CD4-positive, alpha-beta T cell (primary cell): ENCODE data around the gene NABP1. TPM values are rescaled to one million over a fixed set of nuclear protein-coding genes. Genes with fewer than 3 reads are reported as not detected.

Experiments used
- ATAC-seq: fragments of 200-7000 bp; cut with Tn5 transposase; one replicate; pipeline ENCODE4 v1.10.0; 2022; ENCODE audit warnings: mild to moderate bottlenecking; ENCODE audit not compliant: poor library complexity
- CTCF ChIA-PET: fragments of 350-600 bp; sonication (Branson Sonifier 250); formaldehyde crosslinking; loops from one replicate; lab custom pipeline; 2021; ENCODE audit warnings: antibody characterized with exemption, inconsistent platforms; lab: Charles Lee
- POLR2A ChIA-PET: fragments of 350-600 bp; sonication (Branson Sonifier 250); formaldehyde crosslinking; loops from one replicate; lab custom pipeline; 2021; ENCODE audit warnings: antibody characterized with exemption, inconsistent platforms; lab: Charles Lee
- DNase-seq, 14 experiments: peaks; one replicate each; pipeline ENCODE4 v3.0.0-alpha.2; 2013 to 2020; ENCODE audit warnings: mixed read lengths in 2 of 14
- H3K27ac ChIP-seq, 2 donors: one replicate each; pipeline versions ENCODE4 v1.5.1 to v1.7.0; 2013; ENCODE audit warnings: low read length in 2 of 2, low read depth in 1 of 2, mild to moderate bottlenecking in 1 of 2
- H3K27me3 ChIP-seq, 2 experiments: 1 replicate in 1 of 2; 2 replicates in 1 of 2; pipeline versions ENCODE4 v1.6.1 to v1.7.0; 2013; ENCODE audit warnings: low read length in 2 of 2, control low read depth in 1 of 2, mild to moderate bottlenecking in 1 of 2, moderate library complexity in 1 of 2; ENCODE audit not compliant: insufficient read depth in 2 of 2, control insufficient read depth in 1 of 2
- H3K36me3 ChIP-seq: one replicate; pipeline ENCODE4 v1.6.1; 2013; ENCODE audit warnings: low read length, control low read depth; ENCODE audit not compliant: insufficient read depth
- H3K4me1 ChIP-seq: one replicate; pipeline ENCODE4 v1.6.1; 2013; ENCODE audit warnings: low read length, control low read depth; ENCODE audit not compliant: insufficient read depth
- H3K4me3 ChIP-seq: one replicate; pipeline ENCODE4 v1.5.1; 2013; ENCODE audit warnings: mild to moderate bottlenecking, low read length, moderate library complexity
- H3K9me3 ChIP-seq, 2 experiments: 1 replicate in 1 of 2; 2 replicates in 1 of 2; pipeline versions ENCODE4 v1.6.1 to v1.7.0; 2013; ENCODE audit warnings: low read length in 2 of 2, mild to moderate bottlenecking in 2 of 2, control low read depth in 1 of 2, moderate library complexity in 1 of 2; ENCODE audit not compliant: control insufficient read depth in 1 of 2, insufficient read depth in 1 of 2
- H3K27ac Mint-ChIP-seq: one replicate; pipeline ENCODE4 v1.8.0; 2020; ENCODE audit warnings: mixed read lengths
- H3K27me3 Mint-ChIP-seq: one replicate; pipeline ENCODE4 v1.8.0; 2021; ENCODE audit warnings: mixed read lengths
- H3K36me3 Mint-ChIP-seq: one replicate; pipeline ENCODE4 v1.8.0; 2021; ENCODE audit warnings: low read depth, mixed read lengths
- H3K4me1 Mint-ChIP-seq: one replicate; pipeline ENCODE4 v1.8.0; 2021; ENCODE audit warnings: low read depth, mixed read lengths
- H3K4me3 Mint-ChIP-seq: one replicate; pipeline ENCODE4 v1.8.0; 2020; ENCODE audit warnings: mild to moderate bottlenecking, mixed read lengths
- H3K9me3 Mint-ChIP-seq: one replicate; pipeline ENCODE4 v1.8.0; 2020; ENCODE audit warnings: mixed read lengths
- CTCF ChIP-seq: fragments of 200-600 bp; IDR thresholded peaks from one replicate; pipeline ENCODE4 v1.8.0; 2022; ENCODE audit warnings: antibody characterized with exemption, mild to moderate bottlenecking
- intact Hi-C, 2 experiments: fragments of 100-400 bp; cut with DNase I in 1 of 2; cut with micrococcal nuclease in 1 of 2; formaldehyde crosslinking; loops; one replicate each; pipeline versions ENCODE4 v1.15.1 to v1.9.0; 2023 to 2025; cut with DNase I, micrococcal nuclease
- total RNA-seq, 174 experiments: library from RNA in 2 of 174; stranded (reverse) in 2 of 174; gene quantifications; one replicate each; pipeline ENCODE4 v1.2.3 and lab custom pipeline; 2021 to 2026

Gene NABP1
- total RNA-seq, 2 experiments from 2014 or later, result 32.0 to 32.9 TPM

- Histone ChIP-seq H3K36me3 (no peaks in the 10 kb centered on the region), H3K27me3 (no peaks in the 10 kb centered on the region), H3K27ac (peak overlapping the region in 1 of 2 donors; percentile 42), H3K9me3 (no peaks in the 10 kb centered on the region), H3K4me3 (no peak overlapping the region), H3K4me1 (peaks cover 23% of the 10 kb centered on the region)
- ChIA-PET POLR2A (interaction anchor here (1.0 to 15.6 kb wide), 8 partner anchors 10 to 66 kb away, joined by 3 to 276 read pairs (median 10); partner anchors contain the start of gene NABP1), CTCF (interaction anchor here (0.8 to 1.9 kb wide), 8 partner anchors 9 to 54 kb away, joined by 3 to 5 read pairs (median 4); no protein-coding TSS in a partner anchor)
- no peak for TF ChIP-seq CTCF
- DNase-seq, result peak in 4 of 14 experiments; percentile 35 to 70 (median 68)
- no peaks in the 10 kb centered on the region for H3K36me3 Mint-ChIP-seq
- intact Hi-C loops, result no loop called here
- ATAC-seq, result peak; percentile 97
- H3K27ac Mint-ChIP-seq, result peak overlapping the region; percentile 81
- H3K9me3 Mint-ChIP-seq, result no peaks in the 10 kb centered on the region
- no peaks in the 10 kb centered on the region for H3K27me3 Mint-ChIP-seq
- H3K4me1 Mint-ChIP-seq, result peaks cover 63% of the 10 kb centered on the region
- H3K4me3 Mint-ChIP-seq, result peak overlapping the region; percentile 8
These were observed 40.5 kb upstream of the NABP1 start for GRCh38 chr2:191637182-191638078.

GRCh38 chr2:191638079-191638801 is 39.7 kb upstream of the NABP1 start:
- H3K27ac Mint-ChIP-seq, result peak overlapping the region; percentile 81
- H3K4me1 Mint-ChIP-seq, result peaks cover 64% of the 10 kb centered on the region
- Histone ChIP-seq H3K27me3 (no peaks in the 10 kb centered on the region), H3K9me3 (no peaks in the 10 kb centered on the region), H3K4me1 (peaks cover 23% of the 10 kb centered on the region), H3K36me3 (no peaks in the 10 kb centered on the region), H3K27ac (peak overlapping the region in 1 of 2 donors; percentile 42), H3K4me3 (no peak overlapping the region)
- CTCF ChIA-PET, result interaction anchor here (0.8 to 1.9 kb wide), 7 partner anchors 10 to 53 kb away, joined by 3 to 5 read pairs (median 4); no protein-coding TSS in a partner anchor
- no peaks in the 10 kb centered on the region for H3K27me3 Mint-ChIP-seq
- ATAC-seq (peak; percentile 32), DNase-seq (peak in 3 of 14 experiments; percentile 24 to 32 (median 28))
- intact Hi-C loops, result no loop called here
- POLR2A ChIA-PET, result interaction anchor here (1.0 to 15.6 kb wide), 8 partner anchors 11 to 67 kb away, joined by 3 to 276 read pairs (median 10); partner anchors contain the start of gene NABP1
- peak overlapping the region; percentile 8 for H3K4me3 Mint-ChIP-seq
- H3K9me3 Mint-ChIP-seq, result no peaks in the 10 kb centered on the region
- no peaks in the 10 kb centered on the region for H3K36me3 Mint-ChIP-seq
- no peak for TF ChIP-seq CTCF

GRCh38 chr2:191638802-191639172 is 39.1 kb upstream of the NABP1 start:
- Histone ChIP-seq H3K4me1 (peaks cover 23% of the 10 kb centered on the region), H3K9me3 (no peaks in the 10 kb centered on the region), H3K27ac (no peak overlapping the region), H3K27me3 (no peaks in the 10 kb centered on the region), H3K4me3 (no peak overlapping the region), H3K36me3 (no peaks in the 10 kb centered on the region)
- Mint-ChIP-seq H3K36me3 (no peaks in the 10 kb centered on the region), H3K27ac (peak overlapping the region; percentile 81), H3K27me3 (no peaks in the 10 kb centered on the region), H3K9me3 (no peaks in the 10 kb centered on the region), H3K4me1 (peaks cover 64% of the 10 kb centered on the region), H3K4me3 (no peak overlapping the region)
- intact Hi-C loops, result no loop called here
- CTCF ChIA-PET, result interaction anchor here (1.2 to 1.4 kb wide), 2 partner anchors 14 to 18 kb away, joined by 4 read pairs; no protein-coding TSS in a partner anchor
- DNase-seq, result no peak
- POLR2A ChIA-PET, result interaction anchor here (1.2 to 15.6 kb wide), 7 partner anchors 11 to 68 kb away, joined by 3 to 276 read pairs (median 14); partner anchors contain the start of gene NABP1
- ATAC-seq, result no peak
- TF ChIP-seq CTCF, result no peak
